ENCODE results near the gene METAP2.
"Not testable (repeated sequence)": the region's sequence is repeated elsewhere in the genome, so short reads cannot be mapped to it uniquely, and the experiment has no call there.

METAP2 gene

GRCh38 chr12:95462551-95462950, 11.4 kb upstream of the METAP2 start:
- no peak for DNase-seq (ENCODE audit: low read depth in 2 of 2)

- DNase-seq (ENCODE audit: low read depth in 2 of 2): no peak
Observed at GRCh38 chr12:95463050-95463449, 10.9 kb upstream of the METAP2 start.

- DNase-seq (ENCODE audit: low read depth in 2 of 2): not testable (repeated sequence)
Observed at GRCh38 chr12:95463776-95464175, 10.2 kb upstream of the METAP2 start.

GRCh38 chr12:95465275-95465674, 8.7 kb upstream of the METAP2 start:
- DNase-seq (ENCODE audit: low read depth in 2 of 2): no peak

- no peak for DNase-seq (ENCODE audit: low read depth in 2 of 2)
Observed at GRCh38 chr12:95470300-95470699, 3.7 kb upstream of the METAP2 start.

GRCh38 chr12:95473231-95473883, 595 bp upstream of the METAP2 start:
- DNase-seq (ENCODE audit: low read depth in 2 of 2): no peak

GRCh38 chr12:95474660-95474958, 657 bp downstream of the METAP2 start:
- no peak for DNase-seq (ENCODE audit: low read depth in 2 of 2)

GRCh38 chr12:95480230-95480629, 6.3 kb downstream of the METAP2 start:
- DNase-seq (ENCODE audit: low read depth in 2 of 2): no peak

- no peak for DNase-seq (ENCODE audit: low read depth in 2 of 2)
Observed at GRCh38 chr12:95481072-95481471, 7.1 kb downstream of the METAP2 start.

GRCh38 chr12:95481888-95482287, 7.9 kb downstream of the METAP2 start:
- no peak for DNase-seq (ENCODE audit: low read depth in 2 of 2)

GRCh38 chr12:95482564-95482963, 8.6 kb downstream of the METAP2 start:
- DNase-seq (ENCODE audit: low read depth in 2 of 2): not testable (repeated sequence)

- no peak for DNase-seq (ENCODE audit: low read depth in 2 of 2)
Observed at GRCh38 chr12:95484524-95484923, 10.6 kb downstream of the METAP2 start.

GRCh38 chr12:95487024-95487423, 13.1 kb downstream of the METAP2 start:
- no peak for DNase-seq (ENCODE audit: low read depth in 2 of 2)

- no peak for DNase-seq (ENCODE audit: low read depth in 2 of 2)
Observed at GRCh38 chr12:95492462-95492861, 18.5 kb downstream of the METAP2 start.

- DNase-seq (ENCODE audit: low read depth in 2 of 2): no peak
Observed at GRCh38 chr12:95494888-95495287, 20.9 kb downstream of the METAP2 start.

- DNase-seq (ENCODE audit: low read depth in 2 of 2): no peak
Observed at GRCh38 chr12:95495433-95495832, 21.5 kb downstream of the METAP2 start.

- DNase-seq (ENCODE audit: low read depth in 2 of 2): no peak
Observed at GRCh38 chr12:95497031-95497430, 23.1 kb downstream of the METAP2 start.

- no peak for DNase-seq (ENCODE audit: low read depth in 2 of 2)
Observed at GRCh38 chr12:95498968-95499367, 25.0 kb downstream of the METAP2 start.

GRCh38 chr12:95499772-95500171, 25.8 kb downstream of the METAP2 start:
- DNase-seq (ENCODE audit: low read depth in 2 of 2): no peak

- no peak for DNase-seq (ENCODE audit: low read depth in 2 of 2)
Observed at GRCh38 chr12:95504140-95504539, 30.2 kb downstream of the METAP2 start.

- no peak for DNase-seq (ENCODE audit: low read depth in 2 of 2)
Observed at GRCh38 chr12:95505039-95505438, 31.1 kb downstream of the METAP2 start.

- DNase-seq (ENCODE audit: low read depth in 2 of 2): no peak
Observed at GRCh38 chr12:95506707-95507523, 33.0 kb downstream of the METAP2 start.

GRCh38 chr12:95509300-95509699, 35.3 kb downstream of the METAP2 start:
- no peak for DNase-seq (ENCODE audit: low read depth in 2 of 2)

GRCh38 chr12:95511977-95512376, 38.0 kb downstream of the METAP2 start:
- no peak for DNase-seq (ENCODE audit: low read depth in 2 of 2)
